NCI-H1105 (cell line): ENCODE data around the gene DLG4.

Experiments used
- DNase-seq: peaks from one replicate; lab custom pipeline; 2025; lab: John Stamatoyannopoulos, UW

The DLG4 gene

DNA sequence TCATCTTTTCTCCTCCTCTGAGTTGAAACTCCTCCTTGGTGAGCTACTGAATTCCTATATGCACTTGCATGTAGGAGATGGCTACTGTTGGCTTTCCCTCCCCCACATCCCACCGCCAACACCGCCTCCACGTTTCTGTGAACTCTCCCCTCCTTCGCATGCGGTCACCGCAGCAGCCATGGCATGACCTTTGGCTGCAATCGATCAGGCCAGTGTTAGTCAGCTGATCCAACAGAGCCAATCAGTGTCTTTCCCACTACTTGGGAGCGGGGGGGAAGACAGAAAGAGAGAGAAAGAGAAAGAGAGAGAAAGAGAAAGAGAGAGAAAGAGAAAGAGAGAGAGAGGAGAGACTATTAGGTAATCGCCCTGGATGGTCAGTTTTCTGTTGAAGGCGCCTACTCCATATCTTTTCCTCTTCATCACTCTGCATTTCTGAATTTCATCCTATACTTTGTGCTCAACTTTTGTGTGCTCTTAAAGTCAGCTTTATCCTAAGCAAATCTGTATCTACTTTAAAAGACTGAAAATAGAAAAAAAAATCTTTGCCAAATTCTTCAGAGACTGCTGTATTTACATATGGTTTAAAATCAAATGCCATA is 63.2 kb downstream of the DLG4 start:
- DNase-seq, result no peak

DNA sequence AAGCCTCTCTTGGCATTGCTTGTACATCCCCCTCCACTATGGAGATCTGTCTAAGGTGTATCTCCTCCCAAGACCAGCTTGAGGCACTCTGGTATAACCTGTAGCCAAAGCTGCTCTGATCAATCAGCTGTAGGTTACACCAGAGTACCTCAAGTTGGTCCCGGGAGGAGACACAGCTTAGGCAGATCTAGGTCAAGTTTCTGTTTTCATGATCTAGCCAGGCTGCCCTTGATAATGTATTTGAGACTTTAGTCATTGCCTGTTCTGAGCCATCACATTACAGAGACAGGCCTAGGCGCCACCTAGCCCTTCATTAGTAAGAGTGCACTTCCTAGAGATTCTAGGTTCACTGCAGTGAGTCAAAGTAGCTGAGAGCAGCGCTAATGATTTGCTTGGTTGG is 71.9 kb downstream of the DLG4 start:
- DNase-seq, result no peak

DNA sequence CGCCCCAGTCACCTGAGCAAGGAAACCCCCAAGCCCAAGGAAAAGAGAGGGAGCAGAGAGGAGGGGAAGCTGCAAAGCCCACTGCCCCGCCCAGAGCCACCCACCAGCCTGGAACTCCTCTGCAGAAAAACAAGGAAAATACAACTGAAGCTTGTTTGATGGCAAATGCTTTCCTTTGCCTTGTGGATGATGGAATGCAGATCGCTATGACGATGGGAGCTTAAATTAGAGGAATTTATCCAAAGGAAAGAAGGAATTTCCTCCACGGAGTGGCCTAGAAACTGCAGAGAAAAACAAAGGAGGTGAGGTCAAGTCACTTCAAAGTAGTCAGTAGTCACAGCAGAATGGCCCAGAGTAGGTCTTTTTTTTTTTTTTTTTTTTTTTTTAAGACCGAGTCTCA is 73.5 kb downstream of the DLG4 start:
- DNase-seq, result no peak

DNA sequence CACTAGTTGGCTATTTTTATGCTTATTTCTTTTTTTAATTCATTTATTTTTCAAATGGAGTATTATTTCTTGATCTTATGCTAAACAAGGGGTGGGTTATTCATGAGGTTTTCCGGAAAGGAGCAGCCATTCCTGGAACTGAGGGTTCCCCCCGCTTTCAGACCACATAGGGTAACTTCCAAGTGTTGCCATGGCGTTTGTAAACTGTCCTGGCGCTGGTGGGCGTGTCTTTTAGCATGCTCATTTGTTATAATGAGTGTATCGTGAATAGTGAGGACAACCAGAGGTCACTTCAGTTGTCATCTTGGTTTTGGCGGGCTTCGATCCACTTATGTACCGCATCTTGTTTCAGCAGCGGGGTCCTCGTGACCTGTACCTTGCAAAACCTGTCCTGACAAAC is 75.4 kb downstream of the DLG4 start:
- DNase-seq, result no peak

DNA sequence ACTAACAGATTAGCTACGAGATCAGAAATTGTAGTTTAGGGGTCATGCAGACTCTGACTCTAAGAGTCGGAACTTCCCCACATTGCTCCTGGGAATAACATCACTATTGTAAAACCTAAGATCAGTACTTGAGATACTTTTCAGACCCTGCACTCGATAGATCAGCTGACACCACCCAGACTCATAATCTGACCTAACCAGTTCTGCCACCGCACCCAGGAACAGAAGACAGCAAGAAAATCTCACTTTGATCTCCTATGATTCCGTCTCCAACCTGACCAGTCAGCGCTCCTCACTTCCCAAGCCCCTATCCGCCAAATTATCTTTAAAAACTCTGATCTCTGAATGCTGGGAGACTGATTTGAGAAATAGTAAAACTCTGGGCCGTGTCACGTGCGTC is 77.8 kb downstream of the DLG4 start:
- no peak for DNase-seq

DNA sequence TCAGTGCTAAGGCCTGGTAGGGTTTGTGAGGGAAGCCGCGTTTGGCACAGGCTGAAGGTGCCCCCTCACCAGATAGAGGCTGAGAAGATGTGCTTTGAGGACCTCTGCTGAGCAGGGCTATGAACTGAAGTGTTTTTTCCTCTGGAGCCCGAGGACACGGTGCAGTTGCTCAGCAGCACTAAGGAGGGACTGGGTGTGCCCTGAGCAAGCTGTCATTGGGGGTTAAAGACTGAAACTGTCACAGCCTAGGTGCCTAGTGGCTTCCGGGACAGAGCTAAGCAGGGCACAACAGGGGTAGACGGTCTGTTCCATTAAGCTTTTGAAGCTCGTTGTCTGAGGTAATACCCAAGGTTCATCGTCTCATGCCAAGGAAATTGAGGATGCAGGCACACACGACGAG is 80.2 kb downstream of the DLG4 start:
- no peak for DNase-seq

DNA sequence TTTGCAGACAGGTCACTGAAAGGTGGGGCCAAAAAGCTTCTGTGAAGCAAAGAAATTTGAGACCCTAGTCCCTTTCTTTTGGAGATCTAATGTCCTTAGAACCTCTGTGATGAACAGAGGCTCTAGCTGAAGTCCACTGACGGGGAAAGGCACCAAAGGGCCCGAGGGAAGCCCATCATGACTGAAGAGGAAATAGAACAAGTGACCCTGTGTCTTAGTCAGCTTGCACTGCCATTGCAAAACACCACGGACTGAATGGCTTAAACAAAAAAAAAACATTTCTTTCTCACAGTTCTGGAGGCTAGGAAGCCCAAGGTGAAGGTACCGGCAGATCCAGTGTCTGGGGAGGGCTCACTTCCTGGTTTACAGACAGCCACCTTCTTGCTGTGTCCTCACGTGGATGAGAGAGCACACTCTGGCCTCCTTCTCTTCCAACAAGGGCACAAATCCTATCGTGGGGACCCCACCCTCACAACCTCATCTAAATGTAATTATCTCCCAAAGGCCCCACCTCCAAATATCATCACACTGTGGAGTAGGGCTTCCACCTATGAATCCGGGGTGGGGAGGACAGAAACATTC is 80.7 kb downstream of the DLG4 start:
- no peak for DNase-seq

DNA sequence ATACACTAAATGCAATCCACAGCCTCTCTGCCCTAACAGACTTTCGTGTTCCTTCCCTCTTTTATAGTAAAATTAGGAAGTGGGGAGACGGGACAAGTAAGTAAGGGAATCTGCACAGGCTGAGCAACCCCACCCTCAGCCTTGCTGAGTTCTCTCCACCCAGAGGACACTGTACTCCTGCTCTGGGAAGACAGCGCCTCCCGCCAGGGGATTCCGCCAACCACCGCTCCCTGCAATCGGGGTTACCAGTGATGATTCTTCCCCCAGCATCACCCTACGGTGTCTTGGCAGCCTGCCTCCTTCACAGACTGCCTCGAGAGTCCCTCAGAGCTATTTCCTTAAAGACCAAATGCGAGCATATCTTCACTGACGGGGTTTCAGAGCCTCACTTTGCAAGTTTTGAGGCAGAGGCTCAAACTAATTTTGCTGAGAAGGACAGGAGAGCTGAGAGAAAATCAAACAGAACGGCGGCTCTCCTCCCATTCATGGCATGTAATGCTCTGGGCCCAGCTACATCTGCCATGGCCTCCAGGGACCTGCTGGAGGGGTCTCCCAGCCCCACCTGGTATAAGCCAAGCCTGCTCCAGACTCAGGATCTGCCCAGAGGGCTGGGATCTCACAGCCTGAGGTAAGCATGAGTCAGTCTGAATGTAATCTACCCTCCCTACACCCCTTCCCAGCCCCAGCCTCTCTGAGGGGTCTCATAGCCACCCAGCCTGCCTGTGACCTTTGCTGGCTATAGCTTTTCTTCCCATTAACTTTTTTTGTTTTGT is 82.3 kb downstream of the DLG4 start:
- no peak for DNase-seq
